GM19239 (cell line): ENCODE data around the gene ATP2C2.

Experiments
- DNase-seq: peaks from one replicate; pipeline ENCODE4 v3.0.0; 2011; ENCODE audit warnings: low spot score; ENCODE audit not compliant: insufficient read length
- FAIRE-seq: peaks from 2 replicates; lab custom pipeline; 2011; peaks lifted over from hg19 to GRCh38; lab: Jason Lieb, UNC

ATP2C2 gene

GRCh38 chr16:84505249-84506187 lies 137.2 kb downstream of the ATP2C2 start:
- DNase-seq: no peak
- FAIRE-seq: peak; percentile 47

- FAIRE-seq (peak; percentile 48), DNase-seq (no peak)
These were observed 139.0 kb downstream of the ATP2C2 start for GRCh38 chr16:84507011-84507982.

- no peak for DNase-seq
- no peak for FAIRE-seq
These were observed 140.2 kb downstream of the ATP2C2 start for GRCh38 chr16:84508502-84508901.

GRCh38 chr16:84509032-84509950 lies 141.0 kb downstream of the ATP2C2 start:
- no peak for FAIRE-seq

GRCh38 chr16:84511180-84511800 lies 143.0 kb downstream of the ATP2C2 start:
- FAIRE-seq: peak; percentile 75
- no peak for DNase-seq

More at GRCh38 chr16:84509032-84509950, 141.0 kb downstream of the ATP2C2 start:
- no peak for DNase-seq

GRCh38 chr16:84511831-84512230 lies 143.5 kb downstream of the ATP2C2 start:
- FAIRE-seq (no peak), DNase-seq (no peak)

GRCh38 chr16:84513123-84513522 lies 144.8 kb downstream of the ATP2C2 start:
- DNase-seq: no peak
- no peak for FAIRE-seq

GRCh38 chr16:84513666-84514065 lies 145.3 kb downstream of the ATP2C2 start:
- no peak for DNase-seq
- no peak for FAIRE-seq
